ENCODE data around the gene PPAT.
"Not testable (repeated sequence)": the region's sequence is repeated elsewhere in the genome, so short reads cannot be mapped to it uniquely, and the experiment has no call there.

The PPAT gene

GRCh38 chr4:56371426-56372220, 63.8 kb downstream of the PPAT start:
- DNase-seq (ENCODE audit: low read depth), result no peak
- no peak for TF ChIP-seq CTCF (IDR thresholded peaks at IDR 0.05; ENCODE audit: low read depth, low read length, missing control alignments)
- no peak overlapping the region for H3K4me3 ChIP-seq (ENCODE audit: low read depth, low read length)

- no peak for TF ChIP-seq CTCF (IDR thresholded peaks at IDR 0.05; ENCODE audit: low read depth, low read length, missing control alignments)
- H3K4me3 ChIP-seq (ENCODE audit: low read depth, low read length), result no peak overlapping the region
- DNase-seq (ENCODE audit: low read depth), result no peak
Measured at GRCh38 chr4:56370377-56370776, 65.0 kb downstream of the PPAT start.

GRCh38 chr4:56362981-56363380, 72.4 kb downstream of the PPAT start:
- not testable (repeated sequence) for DNase-seq (ENCODE audit: low read depth); H3K4me3 ChIP-seq (ENCODE audit: low read depth, low read length)

DNA sequence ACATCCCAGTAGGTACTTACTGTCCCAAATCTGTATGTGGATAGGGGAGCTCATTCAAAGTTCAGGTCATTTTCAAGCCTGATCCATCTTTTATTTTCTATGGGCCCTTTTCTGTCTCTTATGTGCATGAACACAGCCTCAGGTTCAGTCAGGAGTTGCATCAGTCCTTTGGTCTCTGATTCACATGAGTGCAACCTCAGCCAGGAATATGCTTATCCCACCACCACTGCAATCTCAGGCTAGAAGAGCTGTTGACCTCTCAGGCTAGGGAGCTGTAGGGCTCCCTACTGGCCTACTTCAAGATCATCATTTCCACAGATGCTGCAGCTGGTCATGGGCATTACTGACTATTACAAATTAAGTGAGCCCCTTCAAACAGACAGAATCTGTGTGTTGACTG, 75.3 kb downstream of the PPAT start:
- H3K4me3 ChIP-seq (ENCODE audit: low read depth, low read length), result no peak overlapping the region
- TF ChIP-seq CTCF (IDR thresholded peaks at IDR 0.05; ENCODE audit: low read depth, low read length, missing control alignments), result no peak
- DNase-seq (ENCODE audit: low read depth), result no peak

DNA sequence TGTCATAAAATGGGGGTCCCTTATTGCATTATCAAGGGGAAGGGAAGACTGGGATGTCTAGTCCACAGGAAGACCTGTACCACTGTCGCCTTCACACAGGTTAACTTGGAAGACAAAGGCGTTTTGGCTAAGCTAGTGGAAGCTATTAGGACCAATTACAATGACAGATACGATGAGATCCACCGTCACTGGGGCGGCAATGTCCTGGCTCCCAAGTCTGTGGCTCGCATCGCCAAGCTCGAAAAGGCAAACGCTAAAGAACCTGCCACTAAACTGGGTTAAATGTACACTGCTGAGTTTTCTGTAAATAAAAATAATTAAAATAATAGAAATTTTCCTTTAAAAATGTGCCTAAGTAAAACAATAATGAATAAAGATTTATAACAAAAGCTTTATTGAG, 78.8 kb downstream of the PPAT start:
- no peak for DNase-seq (ENCODE audit: low read depth)
- TF ChIP-seq CTCF (IDR thresholded peaks at IDR 0.05; ENCODE audit: low read depth, low read length, missing control alignments), result no peak
- H3K4me3 ChIP-seq (ENCODE audit: low read depth, low read length), result no peak overlapping the region

DNA sequence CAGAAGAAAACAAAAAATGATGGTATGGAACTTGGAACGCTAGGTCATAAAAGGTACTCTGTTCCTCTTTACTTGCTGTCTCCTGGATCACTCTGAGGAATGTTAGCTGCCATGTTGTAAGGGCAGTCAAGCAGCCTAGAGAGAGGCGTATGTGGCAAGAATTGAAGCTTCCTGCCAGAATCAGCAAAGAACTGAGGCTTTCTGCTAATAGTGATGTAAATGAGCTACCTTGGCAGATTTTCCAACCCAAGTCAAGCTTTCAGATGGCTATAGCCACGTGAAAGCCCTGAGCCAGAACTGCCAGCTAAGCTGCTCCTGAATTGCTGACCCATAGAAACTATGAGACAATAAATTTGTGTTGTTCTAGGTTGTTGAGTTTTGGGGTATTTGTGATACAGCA, 86.8 kb downstream of the PPAT start:
- no peak for DNase-seq (ENCODE audit: low read depth)
- TF ChIP-seq CTCF (IDR thresholded peaks at IDR 0.05; ENCODE audit: low read depth, low read length, missing control alignments), result no peak
- H3K4me3 ChIP-seq (ENCODE audit: low read depth, low read length), result no peak overlapping the region

GRCh38 chr4:56345458-56345857, 90.0 kb downstream of the PPAT start:
- H3K4me3 ChIP-seq (ENCODE audit: low read depth, low read length), result no peak overlapping the region
- no peak for DNase-seq (ENCODE audit: low read depth)
- TF ChIP-seq CTCF (IDR thresholded peaks at IDR 0.05; ENCODE audit: low read depth, low read length, missing control alignments), result no peak
